Adipocyte (in vitro differentiated cells): Measurements from ENCODE around the gene ELSPBP1.
"Not testable (repeated sequence)": the region's sequence is repeated elsewhere in the genome, so short reads cannot be mapped to it uniquely, and the experiment has no call there.

Experiments used
- DNase-seq: peaks from one replicate; pipeline ENCODE4 v3.0.0-alpha.2; 2015; ENCODE audit warnings: low read depth
- H3K27me3 ChIP-seq: replicated peaks from 2 replicates; pipeline ENCODE4 v1.7.0; 2013; ENCODE audit warnings: mild to moderate bottlenecking, low read length, moderate library complexity; ENCODE audit not compliant: control insufficient read depth, insufficient read depth
- H3K36me3 ChIP-seq: 2 replicates; pipeline ENCODE4 v1.7.0; 2013; ENCODE audit warnings: low read length, mild to moderate bottlenecking, moderate library complexity; ENCODE audit not compliant: control insufficient read depth, insufficient read depth, severe bottlenecking
- H3K4me1 ChIP-seq: 2 replicates; pipeline ENCODE4 v1.7.0; 2013; ENCODE audit warnings: mild to moderate bottlenecking, low read length, moderate library complexity; ENCODE audit not compliant: control insufficient read depth, insufficient read depth
- H3K4me3 ChIP-seq: 2 replicates; pipeline ENCODE4 v1.7.0; 2013; ENCODE audit warnings: mild to moderate bottlenecking, low read length, moderate library complexity
- H3K9ac ChIP-seq: 2 replicates; pipeline ENCODE4 v1.7.0; 2013; ENCODE audit warnings: mild to moderate bottlenecking, low read length, moderate library complexity
- H3K9me3 ChIP-seq: 2 replicates; pipeline ENCODE4 v1.7.0; 2013; ENCODE audit warnings: mild to moderate bottlenecking, low read length, moderate library complexity; ENCODE audit not compliant: control insufficient read depth

The ELSPBP1 gene

DNA sequence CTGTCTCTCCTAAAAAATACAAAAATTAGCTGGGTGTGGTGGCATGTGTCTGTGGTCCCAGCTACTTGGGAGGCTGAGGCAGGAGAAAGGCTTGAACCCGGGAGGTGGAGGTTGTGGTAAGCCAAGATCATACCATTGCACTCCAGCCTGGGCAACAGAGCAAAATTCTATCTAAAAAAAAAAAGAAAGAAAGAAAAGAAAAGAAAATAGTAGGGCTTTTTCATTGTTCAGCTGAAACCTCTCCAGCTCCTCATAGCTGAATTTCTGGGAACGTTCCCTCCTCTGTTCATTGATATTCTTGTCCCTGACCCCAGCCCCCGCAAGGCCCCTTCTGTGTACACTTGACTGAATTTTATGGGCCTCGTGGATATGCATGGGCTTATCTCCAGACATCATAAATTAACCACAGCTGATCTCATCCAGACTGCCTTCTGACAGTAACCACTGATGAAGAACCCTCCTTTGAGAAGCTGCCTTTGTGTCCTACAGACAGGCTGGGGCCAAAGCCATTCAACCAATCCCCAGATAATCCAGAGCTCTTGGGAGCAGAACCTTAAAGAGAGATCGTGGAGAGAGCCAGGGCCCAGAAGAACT lies at the start of gene ELSPBP1:
Gene ELSPBP1 (plus strand): TSS at position 424 of the 594 bp plus-strand sequence. CDS start 14,036 bp downstream, outside the sequence.
- H3K36me3 ChIP-seq = no peaks in the 10 kb centered on the region
- H3K27me3 ChIP-seq = peaks cover 24% of the 10 kb centered on the region
- no peaks in the 10 kb centered on the region for H3K4me1 ChIP-seq
- no peak within 1 kb of the TSS for H3K4me3 ChIP-seq
- H3K9me3 ChIP-seq = no peaks in the 10 kb centered on the region
- DNase-seq = no peak
- no peak within 1 kb of the TSS for H3K9ac ChIP-seq

DNA sequence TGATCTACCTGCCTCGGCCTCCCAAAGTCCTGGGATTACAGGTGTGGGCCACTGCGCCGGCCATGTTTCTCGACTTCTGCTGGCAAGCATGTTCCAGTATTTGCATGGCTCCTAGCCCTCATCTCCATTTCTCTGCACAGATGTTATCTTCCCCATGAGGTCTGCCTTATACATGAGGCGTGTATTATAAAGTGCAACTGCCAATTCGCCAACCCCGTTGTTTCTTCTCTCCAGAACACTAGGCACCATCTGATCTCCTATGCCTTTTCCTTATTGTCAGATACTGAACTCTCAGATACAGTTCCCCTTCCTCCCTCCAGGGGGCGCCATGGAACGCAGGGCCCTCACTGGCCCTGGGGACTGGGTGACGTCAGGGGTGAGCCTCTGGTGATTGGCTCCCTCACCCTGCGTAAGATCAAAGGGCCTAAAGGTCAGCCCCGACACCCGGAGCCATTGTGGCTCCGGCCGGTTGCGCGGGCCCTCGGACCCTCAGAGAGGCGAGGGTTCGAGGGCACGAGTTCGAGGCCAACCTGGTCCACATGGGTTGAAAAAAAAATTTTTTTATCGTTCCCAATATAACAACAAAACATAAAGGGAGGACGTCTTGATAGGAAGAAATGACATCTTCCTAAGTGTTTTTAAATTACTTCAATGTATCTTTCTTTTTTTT lies 44.4 kb upstream of the ELSPBP1 start:
- not testable (repeated sequence) for H3K4me3 ChIP-seq, H3K27me3 ChIP-seq, H3K36me3 ChIP-seq, H3K9ac ChIP-seq, DNase-seq, H3K4me1 ChIP-seq, H3K9me3 ChIP-seq

DNA sequence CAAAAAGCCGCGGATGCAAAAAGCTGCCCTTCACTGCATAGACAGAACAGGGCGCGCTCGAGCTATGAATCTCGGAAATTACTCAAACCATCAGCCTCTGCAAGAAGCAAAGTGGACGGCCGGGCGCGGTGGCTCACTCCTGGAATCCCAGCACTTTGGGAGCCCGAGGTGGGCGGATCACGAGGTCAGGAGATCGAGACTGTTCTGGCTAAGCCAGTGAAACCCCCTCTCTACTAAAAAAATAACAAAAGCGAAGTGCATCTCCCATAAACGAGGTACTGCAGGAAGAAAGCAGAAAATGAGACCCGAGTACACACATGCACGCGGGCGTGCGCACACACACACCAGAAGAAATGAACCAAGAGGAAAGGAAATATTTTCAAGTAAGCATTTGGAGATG lies 42.3 kb upstream of the ELSPBP1 start:
- not testable (repeated sequence) for H3K4me3 ChIP-seq, H3K27me3 ChIP-seq, DNase-seq, H3K9ac ChIP-seq, H3K4me1 ChIP-seq, H3K9me3 ChIP-seq, H3K36me3 ChIP-seq

DNA sequence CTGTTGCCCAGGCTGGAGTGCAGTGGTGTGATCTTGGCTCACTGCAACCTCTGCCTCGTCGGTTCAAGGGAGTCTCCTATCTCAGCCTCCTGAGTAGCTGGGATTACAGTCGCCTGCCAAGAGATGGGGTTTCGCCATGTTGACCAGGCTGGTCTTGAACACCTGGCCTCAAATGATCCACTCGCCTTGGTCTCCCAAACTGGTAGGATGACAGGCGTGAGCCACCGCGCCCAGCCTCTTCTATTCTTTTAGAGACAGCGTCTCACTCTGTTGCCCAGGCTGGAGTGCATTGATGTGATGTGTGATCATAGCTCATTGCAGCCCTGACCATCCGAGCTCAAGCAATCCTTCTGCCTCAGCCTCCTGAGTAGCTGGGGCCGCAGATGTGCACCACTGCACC lies 38.5 kb upstream of the ELSPBP1 start:
- DNase-seq = not testable (repeated sequence)

DNA sequence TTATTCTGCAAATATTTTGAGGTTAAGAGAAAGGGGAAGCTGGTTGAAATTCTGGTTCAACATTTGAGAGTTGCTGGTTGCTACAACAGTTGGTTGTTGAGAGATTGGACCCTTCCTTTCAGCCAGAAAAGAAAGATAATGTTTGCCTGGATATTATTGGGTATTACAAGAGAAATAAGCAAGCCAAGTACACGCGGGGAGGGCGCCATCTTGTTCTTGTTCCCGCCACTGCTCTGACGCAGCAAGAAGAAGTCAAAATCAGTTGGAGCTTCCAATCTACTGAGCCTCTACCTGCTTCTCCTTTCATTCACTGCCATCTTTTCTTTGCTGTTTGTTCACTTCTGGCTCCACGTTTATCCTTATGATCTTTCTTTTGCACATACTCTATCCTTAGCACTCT lies 20.9 kb upstream of the ELSPBP1 start:
- H3K9ac ChIP-seq = no peak overlapping the region
- no peaks in the 10 kb centered on the region for H3K4me1 ChIP-seq
- DNase-seq = no peak
- H3K36me3 ChIP-seq = no peaks in the 10 kb centered on the region
- H3K4me3 ChIP-seq = no peak overlapping the region
- H3K27me3 ChIP-seq = peaks cover 41% of the 10 kb centered on the region
- peaks cover 6% of the 10 kb centered on the region for H3K9me3 ChIP-seq

More for the DNA sequence above, 38.5 kb upstream of the ELSPBP1 start:
- not testable (repeated sequence) for H3K27me3 ChIP-seq, H3K4me3 ChIP-seq, H3K36me3 ChIP-seq, H3K9me3 ChIP-seq, H3K4me1 ChIP-seq, H3K9ac ChIP-seq

DNA sequence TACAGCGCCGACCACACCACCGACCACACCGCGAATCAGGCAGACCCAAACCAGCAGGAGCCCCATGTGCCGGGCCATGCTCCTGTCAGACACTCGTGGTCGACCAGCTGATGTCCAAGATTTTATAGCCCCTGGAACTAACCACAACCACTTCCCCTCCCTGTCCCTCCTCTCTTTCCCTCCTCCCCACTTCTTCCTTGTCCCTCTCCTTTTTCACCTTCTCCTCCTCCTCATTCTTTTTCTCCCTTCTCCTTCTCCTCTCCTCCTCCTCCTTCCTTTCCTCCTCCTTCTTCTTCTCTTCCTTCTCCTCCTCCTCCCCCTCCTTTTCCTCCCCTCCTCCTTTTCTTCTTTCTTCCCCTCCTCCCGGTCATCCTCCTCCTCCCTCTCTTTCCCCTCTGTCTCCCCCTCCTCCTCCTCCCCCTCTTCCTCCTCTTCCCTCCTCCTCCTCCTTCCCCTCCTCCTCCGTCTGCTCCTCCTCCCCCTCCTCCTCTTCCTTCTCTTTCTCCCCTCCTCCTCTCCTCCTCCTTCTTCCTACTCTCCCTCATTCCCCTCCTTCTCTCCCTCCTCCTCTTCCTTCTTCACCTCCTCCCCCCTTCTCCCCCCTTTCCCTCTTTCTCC lies 3.1 kb upstream of the ELSPBP1 start:
- H3K4me3 ChIP-seq = no peak overlapping the region
- no peak for DNase-seq
- H3K4me1 ChIP-seq = no peaks in the 10 kb centered on the region
- H3K27me3 ChIP-seq = peaks cover 29% of the 10 kb centered on the region
- H3K9ac ChIP-seq = no peak overlapping the region
- no peaks in the 10 kb centered on the region for H3K36me3 ChIP-seq
- H3K9me3 ChIP-seq = no peaks in the 10 kb centered on the region

DNA sequence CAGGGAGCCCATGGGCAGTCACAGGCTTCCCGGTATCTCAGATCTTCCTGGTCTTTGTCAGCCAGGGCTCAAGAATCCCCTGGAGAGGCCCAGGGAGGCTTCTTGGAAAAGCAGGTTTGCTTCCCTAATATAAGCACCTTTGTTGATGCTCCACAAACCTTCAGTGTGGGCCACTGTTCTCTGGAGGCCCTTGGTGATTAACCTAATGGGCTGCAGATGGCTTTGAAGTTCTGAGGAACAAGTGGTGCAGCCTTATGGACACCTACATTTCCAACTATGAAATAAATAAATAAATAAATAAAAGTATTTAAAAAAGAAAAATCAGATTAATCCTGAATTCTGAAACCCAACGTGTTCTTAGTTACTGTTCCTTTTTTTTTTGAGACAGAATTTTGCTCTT lies 2.4 kb upstream of the ELSPBP1 start, which contains the start of gene BSPH1:
Gene BSPH1 (minus strand): TSS at position 101 of the 400 bp plus-strand sequence. CDS start 89 bp downstream, at position 12.
- H3K9ac ChIP-seq = no peak within 1 kb of the TSS

DNA sequence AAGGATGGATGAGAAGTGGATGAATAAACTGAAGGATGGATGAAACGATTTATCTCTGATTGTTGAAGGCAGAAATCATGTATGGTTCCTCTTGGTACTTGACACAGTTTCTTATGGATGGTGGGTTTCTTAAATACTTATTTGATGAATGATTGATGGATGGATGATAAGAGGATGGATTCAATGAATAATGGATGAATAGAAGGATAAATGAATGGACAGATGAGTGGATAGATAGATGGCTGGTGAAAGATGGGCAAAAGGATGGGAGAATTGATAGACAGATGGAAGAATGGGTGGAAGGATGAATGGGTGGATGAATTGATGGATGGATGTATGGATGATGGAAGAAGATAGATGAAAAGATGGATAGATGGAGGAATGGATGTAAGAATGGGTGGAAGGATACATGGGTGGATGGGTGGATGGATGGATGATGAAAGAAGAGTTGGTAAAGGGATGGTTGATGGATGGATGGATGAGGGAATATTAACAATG lies 1.8 kb downstream of the ELSPBP1 start:
- Histone ChIP-seq H3K4me1 (no peaks in the 10 kb centered on the region), H3K9ac (no peak overlapping the region), H3K4me3 (no peak overlapping the region), H3K9me3 (peaks cover 4% of the 10 kb centered on the region), H3K27me3 (peaks cover 18% of the 10 kb centered on the region), H3K36me3 (no peaks in the 10 kb centered on the region)
- DNase-seq = no peak

More for the DNA sequence above, 2.4 kb upstream of the ELSPBP1 start, which contains the start of gene BSPH1:
- Histone ChIP-seq H3K36me3 (no peaks in the 10 kb centered on the region), H3K4me3 (no peak within 1 kb of the TSS), H3K9me3 (no peaks in the 10 kb centered on the region), H3K4me1 (no peaks in the 10 kb centered on the region), H3K27me3 (peaks cover 29% of the 10 kb centered on the region)
- DNase-seq = no peak

DNA sequence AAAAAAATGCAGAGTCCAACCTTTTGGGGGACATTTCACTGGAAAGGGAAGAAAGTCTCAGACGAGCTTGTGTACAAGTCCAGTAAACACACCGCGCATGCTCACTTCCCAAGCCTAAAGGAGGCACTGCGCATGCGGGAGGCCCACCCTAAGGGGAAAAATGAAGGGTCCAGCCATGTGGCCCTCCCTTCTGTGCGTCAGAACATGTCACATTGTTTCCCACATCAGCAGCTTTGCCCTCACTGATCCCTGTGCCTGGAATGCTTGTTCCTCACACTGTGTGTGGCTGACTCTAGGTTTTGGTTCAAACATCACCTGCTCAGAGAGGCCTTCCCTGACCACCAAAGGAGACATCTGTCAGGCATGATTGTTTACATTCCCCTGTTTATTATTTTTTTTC lies 4.4 kb downstream of the ELSPBP1 start:
- no peak overlapping the region for H3K4me3 ChIP-seq
- H3K4me1 ChIP-seq = no peaks in the 10 kb centered on the region
- peaks cover 17% of the 10 kb centered on the region for H3K27me3 ChIP-seq
- no peak overlapping the region for H3K9ac ChIP-seq
- no peaks in the 10 kb centered on the region for H3K36me3 ChIP-seq
- DNase-seq = no peak
- peaks cover 4% of the 10 kb centered on the region for H3K9me3 ChIP-seq

DNA sequence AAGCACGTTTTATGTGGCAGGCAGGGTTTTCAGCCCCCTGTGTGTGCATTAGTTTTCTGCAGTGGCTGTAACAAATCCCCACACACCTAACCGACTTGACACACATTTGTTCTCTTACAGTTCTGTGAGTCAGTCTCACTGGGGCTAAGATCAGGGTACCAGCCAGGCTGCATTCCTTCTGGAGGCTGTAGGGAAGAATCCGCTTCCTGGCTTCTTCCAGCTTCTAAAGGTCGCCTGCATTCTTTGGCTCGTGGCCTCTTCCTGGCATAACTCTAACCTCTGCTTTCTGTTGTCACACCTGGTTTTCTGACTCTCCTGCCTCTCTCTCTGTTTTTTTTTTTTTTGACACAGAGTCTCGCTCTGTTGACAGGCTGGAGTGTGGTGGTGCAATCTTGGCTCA lies 6.4 kb downstream of the ELSPBP1 start:
- no peak overlapping the region for H3K4me3 ChIP-seq
- no peak overlapping the region for H3K9ac ChIP-seq
- no peak for DNase-seq
- H3K4me1 ChIP-seq = no peaks in the 10 kb centered on the region
- H3K27me3 ChIP-seq = peaks cover 10% of the 10 kb centered on the region
- peaks cover 4% of the 10 kb centered on the region for H3K9me3 ChIP-seq
- no peaks in the 10 kb centered on the region for H3K36me3 ChIP-seq

DNA sequence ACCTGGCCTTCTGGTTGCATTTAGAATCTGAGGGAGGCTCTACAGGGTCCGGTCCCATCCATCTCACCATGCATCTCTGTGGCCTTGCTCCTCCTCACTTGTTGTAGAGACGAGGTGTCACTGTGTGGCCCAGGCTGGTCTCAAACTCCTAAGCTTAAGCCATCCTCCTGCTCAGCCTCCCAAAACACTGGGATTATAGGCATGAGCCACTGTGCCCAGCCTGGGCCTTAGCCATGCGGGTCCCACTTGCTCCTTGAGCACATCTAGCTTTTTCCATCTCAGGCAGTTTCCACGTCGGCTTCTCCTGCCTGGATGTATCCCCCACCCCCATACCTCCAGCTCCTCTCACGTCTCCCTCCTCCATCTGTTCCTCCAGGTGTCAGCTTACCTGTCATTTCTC lies 9.8 kb downstream of the ELSPBP1 start:
- Histone ChIP-seq H3K9ac (no peak overlapping the region), H3K4me3 (no peak overlapping the region), H3K36me3 (no peaks in the 10 kb centered on the region), H3K27me3 (peaks cover 10% of the 10 kb centered on the region), H3K9me3 (peaks cover 4% of the 10 kb centered on the region), H3K4me1 (no peaks in the 10 kb centered on the region)
- no peak for DNase-seq
